ENCODE results near the gene TCFL5. TPM values are rescaled to one million over a fixed set of nuclear protein-coding genes. Genes with fewer than 3 reads are reported as not detected.

The TCFL5 gene
- total and polyA plus RNA-seq, 2 donors (not counting 3 experiments of a cell fraction or from before 2014, with no cell fraction given): 4.4 to 11.1 TPM

DNA sequence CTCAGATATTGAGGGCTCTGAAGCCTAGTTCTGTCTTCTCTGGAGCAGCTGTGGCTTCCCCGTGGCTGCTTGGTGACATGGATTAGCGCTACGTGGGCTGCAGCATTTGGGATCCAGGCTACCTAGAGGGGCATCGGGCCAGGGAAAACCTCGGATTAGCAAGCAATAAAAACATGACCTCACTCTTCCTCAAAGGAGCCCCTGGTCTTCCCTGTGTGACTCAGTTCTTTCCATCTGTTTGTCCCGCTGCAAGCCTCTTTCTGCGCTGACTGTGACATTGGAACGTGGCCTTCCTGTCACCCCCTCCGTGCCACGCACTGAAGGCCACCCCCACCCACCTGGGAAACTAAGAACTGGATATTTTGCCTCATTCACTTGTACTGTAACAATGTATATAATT lies 61.7 kb downstream of the TCFL5 start:
- Histone ChIP-seq H3K4me1 (ENCODE audit: control insufficient read depth, extremely low read depth, insufficient read depth, low read length) (peaks cover 10% of the 10 kb centered on the region), H3K9me1 (replicated peaks; ENCODE audit: control insufficient read depth, extremely low read depth, insufficient read depth, low read length) (no peaks in the 10 kb centered on the region), H3K27ac (ENCODE audit: insufficient read depth, low read depth, low read length) (no peak overlapping the region), H3K27me3 (ENCODE audit: control insufficient read depth in 2 of 2, insufficient read depth in 2 of 2, low read length in 2 of 2) (no peaks in the 10 kb centered on the region), H3K4me2 (ENCODE audit: insufficient read depth, low read length) (no peak overlapping the region), H2AFZ (ENCODE audit: low read depth, low read length) (no peak overlapping the region), H3K36me3 (ENCODE audit: control insufficient read depth in 2 of 2, extremely low read depth in 1 of 2, insufficient read depth in 2 of 2, low read length in 2 of 2) (peaks cover 11 to 12% of the 10 kb centered on the region in 2 experiments), H4K20me1 (replicated peaks; ENCODE audit: control insufficient read depth, extremely low read depth, insufficient read depth, low read length) (no peaks in the 10 kb centered on the region), H3K9ac (replicated peaks; ENCODE audit: extremely low read depth, insufficient read depth, low read length) (no peak overlapping the region), H3K4me3 (replicated peaks in 1 of 3; ENCODE audit: insufficient read depth in 1 of 3, low read depth in 1 of 3, low read length in 3 of 3) (no peak overlapping the region), H3K9me3 (replicated peaks; ENCODE audit: control insufficient read depth, insufficient read depth, low read length) (no peaks in the 10 kb centered on the region), H3K79me2 (ENCODE audit: control insufficient read depth, insufficient read depth, low read length) (peaks cover 14% of the 10 kb centered on the region)
- no TSS peak for BruUV-seq (replicated peaks)
- ChIA-PET CTCF (no interaction called here), POLR2A (no interaction called here)
- intact Hi-C loops (cut with micrococcal nuclease): loop anchor here (10.0 kb wide), 2 partner anchors 415 to 495 kb away; partner anchors contain the start of genes ADRM1 and RPS21
- FAIRE-seq (no peak), DNase-seq (ENCODE audit: low read depth, low spot score) (no peak)
- dilution Hi-C loops (cut with MboI; ENCODE audit: extremely low pct_ligation_motif_present, low sequenced_read_pairs): no loop called here
- TF ChIP-seq FOS (IDR thresholded peaks at IDR 0.05; ENCODE audit: borderline replicate concordance, insufficient read depth, low read length): no peak
- no peak for TF ChIP-seq EZH2 (IDR thresholded peaks at IDR 0.05; ENCODE audit: borderline replicate concordance, low read depth, low read length, severe bottlenecking)
- no peak for TF ChIP-seq GATA2 (IDR thresholded peaks at IDR 0.05; ENCODE audit: insufficient read depth, insufficient read length, low read depth, low read length)
- TF ChIP-seq MYC (IDR thresholded peaks at IDR 0.05; ENCODE audit: low read depth, low read length): no peak
- no peak for TF ChIP-seq POLR2A (IDR thresholded peaks at IDR 0.05; ENCODE audit: low read depth, low read length)
- TF ChIP-seq, protein P1, sequence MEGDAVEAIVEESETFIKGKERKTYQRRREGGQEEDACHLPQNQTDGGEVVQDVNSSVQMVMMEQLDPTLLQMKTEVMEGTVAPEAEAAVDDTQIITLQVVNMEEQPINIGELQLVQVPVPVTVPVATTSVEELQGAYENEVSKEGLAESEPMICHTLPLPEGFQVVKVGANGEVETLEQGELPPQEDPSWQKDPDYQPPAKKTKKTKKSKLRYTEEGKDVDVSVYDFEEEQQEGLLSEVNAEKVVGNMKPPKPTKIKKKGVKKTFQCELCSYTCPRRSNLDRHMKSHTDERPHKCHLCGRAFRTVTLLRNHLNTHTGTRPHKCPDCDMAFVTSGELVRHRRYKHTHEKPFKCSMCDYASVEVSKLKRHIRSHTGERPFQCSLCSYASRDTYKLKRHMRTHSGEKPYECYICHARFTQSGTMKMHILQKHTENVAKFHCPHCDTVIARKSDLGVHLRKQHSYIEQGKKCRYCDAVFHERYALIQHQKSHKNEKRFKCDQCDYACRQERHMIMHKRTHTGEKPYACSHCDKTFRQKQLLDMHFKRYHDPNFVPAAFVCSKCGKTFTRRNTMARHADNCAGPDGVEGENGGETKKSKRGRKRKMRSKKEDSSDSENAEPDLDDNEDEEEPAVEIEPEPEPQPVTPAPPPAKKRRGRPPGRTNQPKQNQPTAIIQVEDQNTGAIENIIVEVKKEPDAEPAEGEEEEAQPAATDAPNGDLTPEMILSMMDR (IDR thresholded peaks at IDR 0.05; ENCODE audit: extremely low read depth in 1 of 2, insufficient read depth in 1 of 2, low read depth in 1 of 2, low read length in 2 of 2): no peak
- no peak for TF ChIP-seq POLR2AphosphoS5 (IDR thresholded peaks at IDR 0.05; ENCODE audit: insufficient read depth, low read depth, low read length)
- TF ChIP-seq, protein P2, sequence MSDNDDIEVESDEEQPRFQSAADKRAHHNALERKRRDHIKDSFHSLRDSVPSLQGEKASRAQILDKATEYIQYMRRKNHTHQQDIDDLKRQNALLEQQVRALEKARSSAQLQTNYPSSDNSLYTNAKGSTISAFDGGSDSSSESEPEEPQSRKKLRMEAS (IDR thresholded peaks at IDR 0.05; ENCODE audit: insufficient read depth, insufficient read length): no peak
- no peak for TF ChIP-seq JUN (IDR thresholded peaks at IDR 0.05; ENCODE audit: borderline replicate concordance, insufficient read depth, insufficient read length, low read depth)

Measured in endothelial cell of umbilical vein (primary cell).